Measurements from ENCODE around the gene PJA2. TPM values are rescaled to one million over a fixed set of nuclear protein-coding genes. Genes with fewer than 3 reads are reported as not detected.

Gene PJA2
- total RNA-seq, 4 donors from 2014 or later: 37.6 to 64.9 (median 58.7) TPM

DNA sequence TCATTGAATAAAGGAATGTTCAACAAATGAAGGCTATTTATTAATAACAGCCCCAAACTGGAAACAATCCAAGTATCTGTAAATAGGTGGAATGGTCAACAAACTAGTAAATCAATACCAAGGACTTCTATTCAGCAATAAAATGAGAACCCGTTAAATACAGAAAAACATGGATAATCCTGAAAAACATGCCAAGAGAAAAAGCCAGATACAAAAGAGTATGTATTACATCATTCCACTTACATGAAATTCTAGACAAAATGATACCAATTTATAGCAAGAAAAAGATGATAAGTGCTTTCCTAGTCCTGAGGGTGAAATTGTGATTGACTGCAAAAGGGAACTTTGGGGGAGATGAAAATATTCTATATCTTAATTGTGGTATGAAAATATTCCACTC, 3.1 kb downstream of the PJA2 start:
- in situ Hi-C loops (cut with MboI; ENCODE audit: low sequenced_read_pairs in 4 of 4): loop anchor here in 1 of 4 donors (25.0 kb wide), 1 partner anchor 669 kb away; the partner anchor contains the start of gene FER
- H3K4me3 ChIP-seq: no peak overlapping the region
- ATAC-seq: no peak

DNA sequence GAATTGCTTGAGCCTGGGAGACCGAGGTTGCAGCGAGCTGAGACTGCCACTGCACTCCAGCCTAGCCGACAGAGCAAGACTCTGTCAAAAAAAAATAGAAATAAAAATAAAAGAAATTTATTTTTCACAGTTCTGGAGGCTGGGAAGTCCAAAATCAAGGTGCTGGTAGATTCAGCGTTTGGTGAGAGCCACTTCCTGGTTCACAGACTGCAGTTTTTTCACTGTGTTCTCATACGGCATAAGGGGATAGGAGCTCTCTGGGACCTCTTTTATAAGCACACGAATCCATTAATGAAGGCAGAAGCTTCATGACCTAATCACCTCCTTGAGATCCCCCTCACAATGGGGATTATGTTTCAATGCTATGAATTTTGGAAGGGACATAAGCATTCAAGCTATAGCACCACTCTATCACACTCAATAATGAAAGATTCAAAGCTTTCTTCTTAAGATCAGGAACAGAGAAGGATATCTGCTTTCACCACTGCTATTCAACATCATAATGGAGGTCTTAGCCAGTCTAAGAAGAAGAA, 5.3 kb downstream of the PJA2 start:
- no peak overlapping the region for H3K27ac ChIP-seq

More for the DNA sequence above, 3.1 kb downstream of the PJA2 start:
- Histone ChIP-seq H3K36me3 (no peaks in the 10 kb centered on the region), H3K9me3 (no peaks in the 10 kb centered on the region), H3K4me1 (peaks cover 46 to 58% of the 10 kb centered on the region in 2 donors), H3K27ac (peak overlapping the region; percentile 6 to 99 (median 96)), H3K27me3 (no peaks in the 10 kb centered on the region)
- DNase-seq: no peak
- TF ChIP-seq, protein P1, sequence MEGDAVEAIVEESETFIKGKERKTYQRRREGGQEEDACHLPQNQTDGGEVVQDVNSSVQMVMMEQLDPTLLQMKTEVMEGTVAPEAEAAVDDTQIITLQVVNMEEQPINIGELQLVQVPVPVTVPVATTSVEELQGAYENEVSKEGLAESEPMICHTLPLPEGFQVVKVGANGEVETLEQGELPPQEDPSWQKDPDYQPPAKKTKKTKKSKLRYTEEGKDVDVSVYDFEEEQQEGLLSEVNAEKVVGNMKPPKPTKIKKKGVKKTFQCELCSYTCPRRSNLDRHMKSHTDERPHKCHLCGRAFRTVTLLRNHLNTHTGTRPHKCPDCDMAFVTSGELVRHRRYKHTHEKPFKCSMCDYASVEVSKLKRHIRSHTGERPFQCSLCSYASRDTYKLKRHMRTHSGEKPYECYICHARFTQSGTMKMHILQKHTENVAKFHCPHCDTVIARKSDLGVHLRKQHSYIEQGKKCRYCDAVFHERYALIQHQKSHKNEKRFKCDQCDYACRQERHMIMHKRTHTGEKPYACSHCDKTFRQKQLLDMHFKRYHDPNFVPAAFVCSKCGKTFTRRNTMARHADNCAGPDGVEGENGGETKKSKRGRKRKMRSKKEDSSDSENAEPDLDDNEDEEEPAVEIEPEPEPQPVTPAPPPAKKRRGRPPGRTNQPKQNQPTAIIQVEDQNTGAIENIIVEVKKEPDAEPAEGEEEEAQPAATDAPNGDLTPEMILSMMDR (IDR thresholded peaks at IDR 0.05 in 4 of 5, conservative IDR thresholded peaks at IDR 0.05 in 1 of 5): no peak
- no peak for TF ChIP-seq POLR2A (IDR thresholded peaks at IDR 0.05)
- intact Hi-C loops (cut with DNase I; ENCODE audit: low total_unique reads): loop anchor here (10.0 kb wide), 1 partner anchor 1022 kb away; the partner anchor contains the start of gene FBXL17

DNA sequence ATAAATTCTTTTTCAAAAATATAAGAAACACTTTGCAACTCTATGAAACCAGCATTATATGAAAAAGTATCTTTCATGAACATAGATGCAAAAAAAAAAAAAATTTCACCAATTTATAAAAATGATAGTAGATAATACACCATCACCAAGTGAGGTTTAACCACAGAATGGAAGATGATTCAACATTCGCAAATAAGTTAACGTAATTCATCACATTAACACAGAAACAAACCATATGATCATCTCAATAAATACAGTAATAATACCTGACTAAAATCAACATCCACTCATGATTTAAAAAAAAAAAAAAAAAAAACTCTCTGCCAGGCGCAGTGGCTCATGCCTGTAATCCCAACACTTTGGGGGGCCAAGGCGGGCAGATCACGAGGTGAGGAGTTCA, 6.3 kb downstream of the PJA2 start:
- in situ Hi-C loops (cut with MboI; ENCODE audit: low sequenced_read_pairs in 4 of 4): loop anchor here in 1 of 4 donors (25.0 kb wide), 1 partner anchor 666 kb away; the partner anchor contains the start of gene FER
- DNase-seq (no peak), ATAC-seq (no peak)
- Histone ChIP-seq H3K4me3 (no peak overlapping the region), H3K27me3 (no peaks in the 10 kb centered on the region), H3K4me1 (peaks cover 51 to 54% of the 10 kb centered on the region in 2 donors), H3K9me3 (no peaks in the 10 kb centered on the region), H3K36me3 (no peaks in the 10 kb centered on the region), H3K27ac (no peak overlapping the region)
- intact Hi-C loops (cut with DNase I; ENCODE audit: low total_unique reads): loop anchor here (10.0 kb wide), 1 partner anchor 1019 kb away; the partner anchor contains the start of gene FBXL17
- TF ChIP-seq, protein P1 (IDR thresholded peaks at IDR 0.05 in 4 of 5, conservative IDR thresholded peaks at IDR 0.05 in 1 of 5): no peak
- TF ChIP-seq POLR2A (IDR thresholded peaks at IDR 0.05): no peak

More for the DNA sequence above, 5.3 kb downstream of the PJA2 start:
- ATAC-seq: no peak
- intact Hi-C loops (cut with DNase I; ENCODE audit: low total_unique reads) (loop anchor here (10.0 kb wide), 1 partner anchor 1020 kb away; the partner anchor contains the start of gene FBXL17), in situ Hi-C loops (cut with MboI; ENCODE audit: low sequenced_read_pairs in 4 of 4) (loop anchor here in 1 of 4 donors (25.0 kb wide), 1 partner anchor 667 kb away; the partner anchor contains the start of gene FER)
- H3K9me3 ChIP-seq: no peaks in the 10 kb centered on the region
- no peak for TF ChIP-seq POLR2A (IDR thresholded peaks at IDR 0.05)
- TF ChIP-seq, protein P1 (IDR thresholded peaks at IDR 0.05 in 4 of 5, conservative IDR thresholded peaks at IDR 0.05 in 1 of 5): no peak
- no peaks in the 10 kb centered on the region for H3K27me3 ChIP-seq
- no peak for DNase-seq
- no peak overlapping the region for H3K4me3 ChIP-seq
- no peaks in the 10 kb centered on the region for H3K36me3 ChIP-seq
- peaks cover 44 to 57% of the 10 kb centered on the region in 2 donors for H3K4me1 ChIP-seq

DNA sequence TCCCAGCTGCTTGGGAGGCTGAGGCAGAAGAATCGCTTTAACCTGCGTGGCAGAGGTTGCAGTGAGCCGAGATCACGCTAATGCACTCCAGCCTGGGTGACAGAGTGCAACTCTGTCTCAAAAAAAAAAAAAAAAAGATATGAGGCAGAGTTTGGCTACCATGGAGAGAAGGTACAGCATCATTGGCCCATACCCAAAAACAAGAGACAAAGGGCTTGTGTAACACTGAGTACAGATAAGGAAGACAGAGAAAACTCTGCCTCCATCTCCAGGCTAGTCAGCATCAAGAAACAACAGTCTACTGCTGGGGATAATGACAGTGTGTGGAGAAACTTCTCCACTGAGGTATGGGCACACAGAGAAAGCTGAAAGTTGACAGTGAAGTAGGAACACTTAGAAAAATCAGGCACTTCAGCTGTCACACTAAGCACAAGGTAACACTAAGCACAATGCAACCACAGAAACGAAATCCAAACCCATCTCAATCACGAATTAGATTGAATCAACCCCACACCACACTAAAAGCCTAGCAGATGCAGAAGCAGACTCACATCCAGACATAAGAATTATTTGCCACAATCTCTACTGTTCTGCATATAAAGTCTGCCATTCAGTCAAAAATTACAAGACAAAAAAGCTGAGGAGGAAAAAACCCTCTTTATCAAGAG, 10.5 kb downstream of the PJA2 start:
- DNase-seq (no peak), ATAC-seq (no peak)
- no peaks in the 10 kb centered on the region for H3K36me3 ChIP-seq
- in situ Hi-C loops (cut with MboI; ENCODE audit: low sequenced_read_pairs in 4 of 4) (no loop called here), intact Hi-C loops (cut with DNase I; ENCODE audit: low total_unique reads) (no loop called here)
- no peak overlapping the region for H3K27ac ChIP-seq
- TF ChIP-seq, protein P1 (IDR thresholded peaks at IDR 0.05 in 4 of 5, conservative IDR thresholded peaks at IDR 0.05 in 1 of 5): no peak
- no peak for TF ChIP-seq POLR2A (IDR thresholded peaks at IDR 0.05)
- no peaks in the 10 kb centered on the region for H3K27me3 ChIP-seq
- H3K4me3 ChIP-seq: no peak overlapping the region
- peaks cover 21 to 49% of the 10 kb centered on the region in 2 donors for H3K4me1 ChIP-seq
- H3K9me3 ChIP-seq: no peaks in the 10 kb centered on the region
